Measurements from ENCODE around the gene PSMC4.
A peak's percentile ranks its signal among the peaks of the same experiment; 100 is the strongest.
"Not testable (repeated sequence)": the region's sequence is repeated elsewhere in the genome, so short reads cannot be mapped to it uniquely, and the experiment has no call there.

PSMC4 gene

DNA sequence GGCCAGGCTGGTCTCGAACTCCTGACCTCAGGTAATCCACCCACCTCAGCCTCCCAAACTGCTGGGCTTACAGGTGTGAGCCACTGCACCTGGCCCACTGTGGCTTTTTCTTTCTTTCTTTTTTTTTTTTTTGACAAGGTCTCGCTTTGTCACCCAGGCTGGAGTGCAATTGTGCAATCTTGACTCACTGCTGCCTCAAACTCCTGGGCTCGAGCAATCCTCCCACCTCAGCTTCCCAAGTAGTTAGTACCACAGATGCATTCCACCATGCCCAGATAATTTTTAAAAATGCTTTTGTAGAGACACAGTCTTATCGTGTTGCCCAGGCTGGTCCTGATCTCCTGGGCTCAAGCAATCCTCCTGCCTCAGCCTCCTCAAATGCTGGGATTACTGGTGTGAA lies 24.4 kb upstream of the PSMC4 start:
- DNase-seq (ENCODE audit: low spot score): no peak

GRCh38 chr19:39949026-39949747 lies 21.8 kb upstream of the PSMC4 start:
- DNase-seq (ENCODE audit: low spot score): no peak

GRCh38 chr19:39951065-39951650 lies 19.8 kb upstream of the PSMC4 start:
- DNase-seq (ENCODE audit: low spot score): no peak

- no peak for DNase-seq (ENCODE audit: low spot score)
These were observed 19.3 kb upstream of the PSMC4 start for GRCh38 chr19:39951686-39952085.

DNA sequence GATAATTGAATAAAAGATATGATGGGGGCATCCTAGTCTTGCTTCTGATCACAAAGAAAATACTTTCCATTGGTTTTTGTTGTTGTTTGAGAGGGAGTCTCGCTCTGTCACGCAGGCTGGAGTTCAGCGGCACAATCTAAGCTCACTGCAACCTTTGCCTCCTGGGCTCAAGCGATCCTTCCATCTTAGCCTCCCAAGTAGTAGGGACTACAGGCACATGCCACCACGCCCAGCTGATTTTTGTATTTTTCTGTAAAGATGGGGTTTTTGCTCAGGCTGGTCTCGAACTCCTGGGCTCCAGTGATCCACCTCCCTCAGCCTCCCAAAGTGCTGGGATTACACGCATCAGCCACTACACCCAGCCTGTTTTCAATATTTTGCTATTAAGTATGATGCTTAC lies 17.1 kb upstream of the PSMC4 start:
- DNase-seq (ENCODE audit: low spot score): no peak

DNA sequence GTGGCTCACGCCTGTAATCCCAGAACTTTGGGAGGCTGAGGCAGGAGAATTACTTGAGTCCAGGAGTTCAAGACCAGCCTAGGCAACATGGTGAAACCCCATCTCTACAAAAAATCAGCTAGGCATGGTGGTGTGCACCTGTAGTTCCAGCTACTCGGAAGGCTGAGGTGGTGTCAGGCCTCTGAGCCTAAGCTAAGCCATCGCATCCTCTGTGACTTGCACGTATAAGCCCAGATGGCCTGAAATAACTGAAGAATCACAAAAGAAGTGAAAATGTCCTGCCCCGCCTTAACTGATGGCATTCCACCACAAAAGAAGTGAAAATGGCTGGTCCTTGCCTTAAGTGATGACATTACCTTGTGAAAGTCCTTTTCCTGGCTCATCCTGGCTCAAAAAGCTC lies 13.1 kb upstream of the PSMC4 start:
- DNase-seq (ENCODE audit: low spot score): not testable (repeated sequence)

DNA sequence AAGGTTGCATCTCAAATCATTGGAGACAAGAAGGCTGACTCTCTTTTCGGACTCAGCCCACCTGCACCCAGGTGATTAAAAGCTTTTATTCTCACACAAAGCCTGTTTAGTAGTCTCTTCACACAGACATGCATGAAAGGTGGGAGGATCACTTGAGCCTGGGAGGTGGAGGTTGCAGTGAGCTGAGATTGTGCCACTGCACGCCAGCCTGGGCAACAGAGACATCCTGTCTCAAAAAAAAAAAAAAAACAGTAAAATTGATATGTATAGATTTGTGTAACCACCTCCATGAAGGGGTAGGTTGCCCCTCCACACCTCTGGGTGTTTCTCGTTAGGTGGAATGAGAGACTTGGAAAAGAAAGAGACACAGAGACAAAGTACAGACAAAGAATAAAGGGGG lies 12.0 kb upstream of the PSMC4 start:
- DNase-seq (ENCODE audit: low spot score): not testable (repeated sequence)

GRCh38 chr19:39959407-39959806 lies 11.6 kb upstream of the PSMC4 start:
- not testable (repeated sequence) for DNase-seq (ENCODE audit: low spot score)

DNA sequence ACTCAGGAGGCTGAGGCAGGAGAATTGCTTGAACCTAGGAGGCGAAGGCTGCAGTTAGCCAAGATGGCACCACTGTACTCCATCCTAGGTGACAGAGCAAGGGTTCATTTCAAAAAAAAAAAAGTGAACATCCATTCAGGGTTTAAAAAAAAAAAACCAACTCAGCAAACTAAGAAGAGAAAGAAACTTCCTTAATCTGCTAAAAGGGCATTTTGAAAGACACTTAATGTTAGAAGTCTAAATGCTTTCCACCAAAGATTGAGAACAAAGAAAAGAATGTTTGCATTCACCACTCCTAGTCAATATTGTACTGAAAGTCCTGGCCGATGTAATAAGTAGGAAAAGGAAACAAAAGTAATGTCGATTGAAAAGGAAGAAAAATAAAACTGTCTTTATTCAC lies 7.1 kb upstream of the PSMC4 start:
- no peak for DNase-seq (ENCODE audit: low spot score)

DNA sequence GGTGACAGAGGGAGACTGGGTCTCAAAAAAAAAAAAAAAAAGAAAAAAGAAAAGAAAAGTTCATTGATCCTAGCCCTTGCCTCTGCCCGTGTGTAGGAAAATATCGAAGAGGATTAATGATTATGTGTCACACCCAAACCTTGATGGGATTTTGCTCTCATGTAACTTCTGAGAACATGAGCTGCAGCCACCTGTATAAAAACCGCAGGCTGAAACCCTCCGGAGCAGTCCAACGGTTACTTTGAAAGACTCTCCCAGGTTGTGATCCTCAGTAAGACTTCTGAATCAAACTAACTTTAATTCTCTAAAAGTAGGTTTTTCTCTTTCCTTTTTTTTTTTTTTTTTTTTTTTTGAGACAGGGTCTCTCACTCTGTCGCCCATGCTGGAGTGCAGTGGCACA lies 4.3 kb upstream of the PSMC4 start:
- DNase-seq (ENCODE audit: low spot score): no peak

GRCh38 chr19:39967561-39967960 lies 3.4 kb upstream of the PSMC4 start:
- DNase-seq (ENCODE audit: low spot score): no peak

DNA sequence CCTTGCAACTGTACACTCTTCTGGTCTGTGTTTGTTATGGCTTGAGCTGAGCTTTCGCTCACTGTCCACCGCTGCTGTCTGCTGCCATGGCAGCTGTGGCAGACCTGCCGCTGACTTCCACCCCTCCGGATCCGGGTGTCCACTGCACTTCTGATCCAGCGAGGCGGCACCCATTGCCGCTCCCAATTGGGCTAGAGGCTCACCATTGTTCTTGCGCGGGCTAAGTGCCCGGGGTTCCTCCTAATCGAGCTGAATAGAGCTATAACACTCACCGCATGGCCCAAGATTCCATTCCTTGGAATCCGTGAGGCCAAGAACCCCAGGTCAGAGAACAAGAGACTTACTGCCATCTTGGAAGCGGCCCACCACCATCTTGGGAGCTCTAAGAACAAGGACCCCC lies 2.2 kb upstream of the PSMC4 start:
- DNase-seq (ENCODE audit: low spot score): no peak

DNA sequence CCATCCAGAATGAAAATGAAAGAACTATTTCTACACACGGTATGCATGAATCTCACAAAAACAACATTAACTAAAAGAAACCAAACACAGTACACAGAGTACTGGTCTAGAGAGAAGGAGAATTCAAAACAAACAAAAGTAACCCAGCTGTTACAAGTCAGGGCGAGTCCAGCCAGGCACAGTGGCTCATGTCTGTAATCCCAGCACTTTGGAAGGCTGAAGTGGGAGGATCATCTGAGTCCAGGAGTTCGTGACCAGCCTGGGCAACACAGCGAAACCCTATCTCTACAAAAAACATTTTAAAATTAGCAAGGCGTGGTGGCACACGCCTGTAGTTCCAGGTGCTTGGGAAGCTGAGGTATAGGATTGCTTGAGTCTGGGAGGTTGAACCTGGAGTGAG lies 1.7 kb upstream of the PSMC4 start:
- DNase-seq (ENCODE audit: low spot score): no peak

- DNase-seq (ENCODE audit: low spot score): no peak
These were observed 1.1 kb upstream of the PSMC4 start for GRCh38 chr19:39969681-39970424.

GRCh38 chr19:39970425-39970674 lies 615 bp upstream of the PSMC4 start:
- no peak for DNase-seq (ENCODE audit: low spot score)

DNA sequence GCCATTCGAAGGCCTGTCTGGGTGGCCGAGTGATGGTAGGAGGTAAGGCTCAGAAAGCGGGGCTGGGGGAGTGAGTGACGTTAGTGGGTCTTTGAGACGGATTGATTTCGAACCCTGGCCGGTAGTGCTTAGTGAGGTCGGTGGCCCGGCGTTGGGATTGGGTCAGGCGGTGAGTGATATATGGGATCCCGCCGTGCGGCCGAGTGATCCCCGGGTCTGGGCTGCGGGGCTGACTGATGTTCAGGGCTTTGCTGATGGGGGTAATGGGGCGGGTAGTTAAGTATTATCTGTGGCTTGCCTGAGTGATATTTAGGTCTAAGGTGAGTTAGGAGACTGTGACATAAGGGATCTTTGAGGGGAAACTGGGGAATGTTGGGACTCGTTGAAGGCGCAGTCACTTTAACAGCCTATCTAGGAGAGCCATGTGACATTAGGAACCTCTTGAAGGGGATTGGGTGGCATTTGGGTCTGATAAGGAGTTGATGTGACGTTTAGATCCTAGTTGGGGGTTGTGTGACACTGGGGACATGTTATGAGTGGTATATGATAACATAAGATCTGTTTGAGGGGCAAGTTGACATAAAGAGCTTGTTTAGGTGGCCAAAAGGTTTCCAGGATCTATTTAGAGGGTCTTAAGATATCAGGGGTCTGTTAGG lies 543 bp downstream of the PSMC4 start:
- no peak for DNase-seq (ENCODE audit: low spot score)

DNA sequence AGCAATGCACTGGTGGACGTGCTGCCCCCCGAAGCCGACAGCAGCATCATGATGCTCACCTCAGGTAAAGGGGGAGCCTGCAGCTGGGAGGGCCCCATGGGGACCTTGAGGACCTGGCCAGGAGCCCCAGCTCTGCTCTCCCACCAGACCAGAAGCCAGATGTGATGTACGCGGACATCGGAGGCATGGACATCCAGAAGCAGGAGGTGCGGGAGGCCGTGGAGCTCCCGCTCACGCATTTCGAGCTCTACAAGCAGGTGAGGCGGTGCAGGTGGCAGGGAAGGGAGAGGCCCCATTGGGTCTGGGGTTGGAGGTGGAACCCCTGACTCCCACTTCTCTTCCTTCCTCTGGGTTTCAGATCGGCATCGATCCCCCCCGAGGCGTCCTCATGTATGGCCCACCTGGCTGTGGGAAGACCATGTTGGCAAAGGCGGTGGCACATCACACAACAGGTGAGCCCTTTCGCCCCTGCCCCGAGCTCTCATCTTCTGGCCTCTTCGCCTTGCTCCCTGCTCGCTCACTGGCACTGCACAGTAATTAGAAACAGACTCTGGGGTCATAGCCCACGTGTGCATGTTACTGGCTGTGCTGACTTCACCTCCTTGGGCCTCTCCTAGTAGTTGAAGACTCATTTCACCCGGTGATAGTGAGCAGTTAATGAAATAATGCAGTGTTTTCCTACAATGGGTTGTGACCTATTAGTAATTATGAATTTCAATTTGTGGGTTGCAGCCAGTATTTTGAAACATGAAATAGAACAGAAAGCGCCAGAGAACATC lies 3.6 kb downstream of the PSMC4 start:
- DNase-seq (ENCODE audit: low spot score): no peak

DNA sequence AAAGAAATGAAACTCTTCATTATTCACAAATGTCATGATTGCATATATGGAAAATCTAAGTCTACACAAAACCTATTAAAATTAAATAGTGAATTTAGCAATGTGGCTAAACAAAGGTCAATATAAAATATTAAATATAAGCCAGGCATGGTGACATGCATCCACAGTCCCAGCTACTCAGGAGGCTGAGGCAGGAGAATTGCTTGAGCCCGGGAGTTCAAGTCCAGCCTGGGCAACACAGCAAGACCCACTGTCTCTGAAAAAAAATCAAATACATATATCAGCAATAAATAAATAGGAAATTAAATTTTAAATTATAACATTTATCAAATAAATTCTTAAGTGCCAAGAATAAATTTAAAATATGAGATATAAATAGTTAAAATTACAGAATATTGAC lies 11.9 kb downstream of the PSMC4 start:
- DNase-seq (ENCODE audit: low spot score): no peak

GRCh38 chr19:39983695-39984300 lies 12.8 kb downstream of the PSMC4 start:
- no peak for DNase-seq (ENCODE audit: low spot score)

- peak; percentile 11 for DNase-seq (ENCODE audit: low spot score)
These were observed 15.7 kb downstream of the PSMC4 start for GRCh38 chr19:39986643-39987042.

DNA sequence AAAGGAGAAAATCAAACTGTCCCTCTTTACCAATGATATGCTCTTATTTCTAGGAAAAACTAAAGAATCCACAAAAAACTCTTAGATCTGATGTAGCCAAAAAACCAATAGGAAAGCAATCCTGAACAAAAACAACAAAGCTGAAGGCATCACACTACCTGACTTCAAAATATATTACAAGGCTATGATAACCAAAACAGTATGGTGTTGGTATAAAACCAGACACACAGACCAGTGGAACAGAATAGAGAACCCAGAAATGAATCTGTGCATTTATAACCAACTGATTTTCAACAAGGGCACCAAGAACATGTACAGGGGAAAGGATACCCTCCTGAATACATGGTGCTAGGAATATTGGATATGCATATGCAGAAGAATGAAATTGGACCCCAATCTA lies 16.2 kb downstream of the PSMC4 start:
- no peak for DNase-seq (ENCODE audit: low spot score)

DNA sequence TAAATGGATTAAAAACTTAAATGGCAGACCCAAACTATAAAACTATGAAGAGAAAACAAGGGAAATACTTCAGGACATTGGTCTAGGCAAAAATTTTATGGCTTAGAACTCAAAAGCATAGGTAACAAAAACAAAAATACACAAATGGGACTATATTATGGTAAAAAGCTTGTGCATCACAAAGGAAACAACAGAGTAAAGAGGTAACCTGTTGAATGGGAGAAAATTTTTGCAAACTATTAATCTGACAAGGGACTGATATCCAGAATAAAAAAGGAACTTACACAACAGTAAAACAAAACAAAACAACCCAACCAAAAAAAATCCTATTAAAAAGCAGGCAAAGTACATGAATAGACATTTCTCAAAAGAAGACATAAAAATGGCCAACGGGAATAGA lies 16.6 kb downstream of the PSMC4 start:
- DNase-seq (ENCODE audit: low spot score): no peak

Measured in cerebellar cortex (tissue), 1 donor.